Fibroblast of lung (primary cell): ENCODE measurements around the gene ZNF407. TPM values are rescaled to one million over a fixed set of nuclear protein-coding genes. Genes with fewer than 3 reads are reported as not detected.

Experiments used
- DNase-seq, 2 donors: peaks; one replicate each; pipeline versions ENCODE4 v3.0.0 to v3.0.0-alpha.2; 2010; ENCODE audit warnings: low read depth in 2 of 2
- H2AFZ ChIP-seq: 2 replicates; pipeline ENCODE4 v1.5.1; 2012; ENCODE audit warnings: low read length, control low read depth, inconsistent platforms
- H3K27ac ChIP-seq: 2 replicates; pipeline ENCODE4 v1.5.1; 2011; ENCODE audit warnings: low read length, control low read depth; ENCODE audit not compliant: insufficient read depth
- H3K27me3 ChIP-seq: 2 replicates; pipeline ENCODE4 v1.5.1; 2011; ENCODE audit warnings: mild to moderate bottlenecking, low read length; ENCODE audit not compliant: control insufficient read depth, insufficient read depth
- H3K36me3 ChIP-seq: 2 replicates; pipeline ENCODE4 v1.5.1; 2011; ENCODE audit warnings: low read length; ENCODE audit not compliant: control insufficient read depth, insufficient read depth
- H3K4me1 ChIP-seq: 2 replicates; pipeline ENCODE4 v1.5.1; 2011; ENCODE audit warnings: low read length; ENCODE audit not compliant: control insufficient read depth, insufficient read depth; ENCODE audit errors: extremely low read depth
- H3K4me2 ChIP-seq: 2 replicates; pipeline ENCODE4 v1.5.1; 2011; ENCODE audit warnings: low read length, control low read depth; ENCODE audit not compliant: insufficient read depth; ENCODE audit errors: extremely low read depth
- H3K4me3 ChIP-seq, 4 experiments: fragments of 200-600 bp in 1 of 4; sonication (generic) in 1 of 4; replicated peaks in 1 of 4; 2 replicates each; pipeline ENCODE4 v1.5.1; 2011 to 2016; ENCODE audit warnings: low read length in 4 of 4, low read depth in 3 of 4, mild to moderate bottlenecking in 3 of 4, control low read depth in 2 of 4, inconsistent platforms in 1 of 4, mixed read lengths in 1 of 4; ENCODE audit not compliant: insufficient read depth in 1 of 4; ENCODE audit errors: control extremely low read depth in 1 of 4
- H3K79me2 ChIP-seq: 2 replicates; pipeline ENCODE4 v1.5.1; 2012; ENCODE audit warnings: mild to moderate bottlenecking, low read length, inconsistent platforms; ENCODE audit not compliant: control insufficient read depth, insufficient read depth
- H3K9ac ChIP-seq: 2 replicates; pipeline ENCODE4 v1.5.1; 2011; ENCODE audit warnings: mild to moderate bottlenecking, low read length, control low read depth; ENCODE audit not compliant: insufficient read depth
- H3K9me3 ChIP-seq: 2 replicates; pipeline ENCODE4 v1.5.1; 2012; ENCODE audit warnings: low read depth, low read length; ENCODE audit not compliant: control insufficient read depth, insufficient read depth
- H4K20me1 ChIP-seq: 2 replicates; pipeline ENCODE4 v1.5.1; 2011; ENCODE audit warnings: low read length; ENCODE audit not compliant: control insufficient read depth, insufficient read depth; ENCODE audit errors: extremely low read depth
- EZH2 ChIP-seq: IDR thresholded peaks from 2 replicates; pipeline ENCODE4 v1.5.1; 2012; ENCODE audit warnings: low read length, control low read depth, mild to moderate bottlenecking; ENCODE audit errors: missing control alignments
- polyA plus RNA-seq, 2 donors: library from polyadenylated mRNA; depleted of rRNA in 1 of 2; stranded (reverse) in 1 of 2; unstranded in 1 of 2; fragments of >200 nt; gene quantifications; 2 replicates each; pipeline ENCODE4 v1.2.1, GENCODE V29; 2011 to 2012; ENCODE audit warnings: missing spikeins in 1 of 2
- total RNA-seq: library from RNA; depleted of rRNA; stranded (reverse); fragments of >200 nt; gene quantifications from 2 replicates; pipeline ENCODE4 v1.2.1, GENCODE V29; 2014
- TF ChIP-seq, protein P1 (sequence below), 2 donors: IDR thresholded peaks in 1 of 2; conservative IDR thresholded peaks in 1 of 2; 1 replicate in 1 of 2; 2 replicates in 1 of 2; pipeline ENCODE4 v1.5.1; 2011 to 2012; ENCODE audit warnings: low read length in 2 of 2, control low read depth in 1 of 2, inconsistent platforms in 1 of 2, low read depth in 1 of 2, mild to moderate bottlenecking in 1 of 2

ZNF407 gene
- total and polyA plus RNA-seq, 2 donors (not counting 1 experiment from before 2014, with no cell fraction given) = 5.1 to 12.6 TPM

DNA sequence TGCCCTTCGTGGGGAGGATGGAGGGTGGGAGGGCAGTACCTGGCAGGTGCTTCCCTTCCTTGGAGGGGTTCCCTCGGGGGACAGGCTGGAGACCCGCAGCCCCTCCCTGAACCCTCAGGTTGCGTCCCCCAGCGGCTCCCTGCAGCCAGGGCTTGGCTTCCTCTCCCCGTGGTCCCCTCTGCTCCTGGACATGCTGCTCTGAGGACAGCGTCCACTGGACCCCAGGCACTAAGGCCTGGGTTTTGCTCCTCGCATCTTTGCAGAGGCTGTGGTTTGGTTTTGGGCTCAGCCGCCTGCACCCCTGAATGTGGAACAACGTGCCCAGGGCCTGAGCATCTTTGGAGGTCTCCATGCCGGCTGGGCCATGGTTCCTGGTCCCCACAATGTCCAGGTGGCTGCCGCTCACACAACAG, 477.8 kb downstream of the ZNF407 start:
- Histone ChIP-seq H3K9ac (no peak overlapping the region), H3K4me3 (no peak overlapping the region)

DNA sequence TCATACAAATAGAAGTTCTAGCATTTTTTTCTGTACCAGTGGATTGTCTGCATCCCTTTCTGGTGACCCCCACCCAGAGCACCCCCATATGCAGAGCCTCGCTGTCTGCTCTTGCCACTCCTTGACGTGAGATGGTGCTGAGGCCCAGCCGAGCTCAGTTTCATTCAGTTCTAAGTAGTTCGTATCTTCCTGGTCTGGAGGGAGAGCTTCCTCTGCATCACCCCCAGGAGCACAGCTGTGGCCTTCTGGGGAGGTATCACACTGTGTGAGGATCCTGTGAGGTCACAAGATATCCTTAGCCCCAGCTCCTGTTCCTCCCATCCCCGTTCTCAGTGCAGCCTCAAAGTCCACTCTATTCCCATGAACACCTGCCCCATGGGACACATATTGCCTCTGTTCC, 478.6 kb downstream of the ZNF407 start:
- Histone ChIP-seq H3K27me3 (no peaks in the 10 kb centered on the region), H3K79me2 (no peaks in the 10 kb centered on the region), H3K4me1 (no peaks in the 10 kb centered on the region), H3K4me2 (no peak overlapping the region), H4K20me1 (no peaks in the 10 kb centered on the region), H2AFZ (no peak overlapping the region), H3K4me3 (no peak overlapping the region), H3K9ac (no peak overlapping the region), H3K27ac (no peak overlapping the region), H3K9me3 (no peaks in the 10 kb centered on the region), H3K36me3 (no peaks in the 10 kb centered on the region)
- no peak for DNase-seq
- TF ChIP-seq, protein P1, sequence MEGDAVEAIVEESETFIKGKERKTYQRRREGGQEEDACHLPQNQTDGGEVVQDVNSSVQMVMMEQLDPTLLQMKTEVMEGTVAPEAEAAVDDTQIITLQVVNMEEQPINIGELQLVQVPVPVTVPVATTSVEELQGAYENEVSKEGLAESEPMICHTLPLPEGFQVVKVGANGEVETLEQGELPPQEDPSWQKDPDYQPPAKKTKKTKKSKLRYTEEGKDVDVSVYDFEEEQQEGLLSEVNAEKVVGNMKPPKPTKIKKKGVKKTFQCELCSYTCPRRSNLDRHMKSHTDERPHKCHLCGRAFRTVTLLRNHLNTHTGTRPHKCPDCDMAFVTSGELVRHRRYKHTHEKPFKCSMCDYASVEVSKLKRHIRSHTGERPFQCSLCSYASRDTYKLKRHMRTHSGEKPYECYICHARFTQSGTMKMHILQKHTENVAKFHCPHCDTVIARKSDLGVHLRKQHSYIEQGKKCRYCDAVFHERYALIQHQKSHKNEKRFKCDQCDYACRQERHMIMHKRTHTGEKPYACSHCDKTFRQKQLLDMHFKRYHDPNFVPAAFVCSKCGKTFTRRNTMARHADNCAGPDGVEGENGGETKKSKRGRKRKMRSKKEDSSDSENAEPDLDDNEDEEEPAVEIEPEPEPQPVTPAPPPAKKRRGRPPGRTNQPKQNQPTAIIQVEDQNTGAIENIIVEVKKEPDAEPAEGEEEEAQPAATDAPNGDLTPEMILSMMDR (conservative IDR thresholded peaks at IDR 0.05 in 1 of 2, IDR thresholded peaks at IDR 0.05 in 1 of 2; ENCODE audit: low read depth in 1 of 2, low read length in 2 of 2) = no peak
- TF ChIP-seq EZH2 = no peak

More for the DNA sequence above, 477.8 kb downstream of the ZNF407 start:
- H3K36me3 ChIP-seq = no peaks in the 10 kb centered on the region
- H3K79me2 ChIP-seq = no peaks in the 10 kb centered on the region
- no peaks in the 10 kb centered on the region for H3K27me3 ChIP-seq
- no peaks in the 10 kb centered on the region for H4K20me1 ChIP-seq
- no peak for DNase-seq
- H3K4me1 ChIP-seq = no peaks in the 10 kb centered on the region
- H3K4me2 ChIP-seq = no peak overlapping the region
- TF ChIP-seq EZH2 = no peak
- TF ChIP-seq, protein P1 (conservative IDR thresholded peaks at IDR 0.05 in 1 of 2, IDR thresholded peaks at IDR 0.05 in 1 of 2; ENCODE audit: low read depth in 1 of 2, low read length in 2 of 2) = no peak
- no peaks in the 10 kb centered on the region for H3K9me3 ChIP-seq
- no peak overlapping the region for H2AFZ ChIP-seq
- no peak overlapping the region for H3K27ac ChIP-seq

GRCh38 chr18:75081486-75081885, 483.8 kb downstream of the ZNF407 start:
- H3K4me3 ChIP-seq = no peak overlapping the region
- TF ChIP-seq, protein P1 (conservative IDR thresholded peaks at IDR 0.05 in 1 of 2, IDR thresholded peaks at IDR 0.05 in 1 of 2; ENCODE audit: low read depth in 1 of 2, low read length in 2 of 2) = no peak
- TF ChIP-seq EZH2 = no peak
- peaks cover 4% of the 10 kb centered on the region for H3K9me3 ChIP-seq
- H3K9ac ChIP-seq = no peak overlapping the region
- no peak overlapping the region for H2AFZ ChIP-seq
- H3K4me2 ChIP-seq = no peak overlapping the region
- H3K79me2 ChIP-seq = no peaks in the 10 kb centered on the region
- H3K4me1 ChIP-seq = no peaks in the 10 kb centered on the region
- H3K36me3 ChIP-seq = no peaks in the 10 kb centered on the region
- H4K20me1 ChIP-seq = no peaks in the 10 kb centered on the region
- H3K27me3 ChIP-seq = no peaks in the 10 kb centered on the region
- H3K27ac ChIP-seq = no peak overlapping the region
- no peak for DNase-seq
